Cerebellar cortex (tissue), 1 donor: ENCODE results near the gene CREG2.

ENCODE experiments used
- DNase-seq: peaks from one replicate; pipeline ENCODE4 v3.0.0-alpha.2; 2015; ENCODE audit warnings: low spot score

CREG2 gene

DNA sequence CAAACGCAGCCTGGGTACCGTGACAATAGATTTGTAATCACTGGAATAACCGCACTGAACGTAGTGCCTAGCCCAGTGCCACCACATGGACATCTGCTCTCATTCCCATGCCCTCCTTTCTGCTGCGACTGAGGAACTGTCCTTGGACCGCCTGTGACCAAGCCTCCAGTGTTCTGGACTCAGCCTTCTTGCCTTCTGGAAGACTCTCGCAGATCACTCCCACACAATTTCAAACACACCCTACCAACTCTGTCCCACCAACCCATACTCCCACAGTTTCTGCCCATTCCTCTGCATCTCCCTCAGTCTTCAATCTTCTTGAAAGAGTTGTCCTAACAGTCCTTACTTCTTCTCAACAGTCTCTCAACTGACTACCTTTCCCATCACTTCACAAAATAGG lies 80.9 kb downstream of the CREG2 start:
- DNase-seq = no peak

DNA sequence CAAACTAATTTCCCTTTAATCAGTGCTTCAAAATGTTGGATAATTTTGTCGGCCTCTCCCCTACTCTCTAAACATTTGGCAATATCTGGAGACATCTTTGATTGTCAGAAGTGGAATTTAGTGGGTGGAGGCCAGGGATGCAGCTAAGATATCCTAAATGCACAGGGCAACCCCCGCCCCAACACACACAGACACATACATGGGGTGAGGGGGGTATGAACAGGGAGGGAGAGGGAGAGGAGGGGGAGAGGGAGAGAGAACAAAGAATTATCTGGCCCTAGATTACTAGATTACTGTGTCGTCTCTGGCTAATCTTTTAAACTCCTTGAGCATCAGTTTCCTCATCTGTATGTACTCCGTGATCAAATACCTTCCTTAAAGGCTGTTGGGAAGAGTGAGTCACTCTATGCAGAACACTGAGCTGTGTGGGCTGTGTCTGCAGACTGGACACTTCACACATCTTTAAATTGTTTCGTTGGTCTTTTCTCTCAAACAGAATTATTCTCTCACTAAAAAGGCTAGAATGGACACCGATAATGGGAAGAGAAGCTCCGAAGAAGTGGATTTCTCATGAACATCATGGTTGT lies 81.7 kb downstream of the CREG2 start:
- DNase-seq = no peak

DNA sequence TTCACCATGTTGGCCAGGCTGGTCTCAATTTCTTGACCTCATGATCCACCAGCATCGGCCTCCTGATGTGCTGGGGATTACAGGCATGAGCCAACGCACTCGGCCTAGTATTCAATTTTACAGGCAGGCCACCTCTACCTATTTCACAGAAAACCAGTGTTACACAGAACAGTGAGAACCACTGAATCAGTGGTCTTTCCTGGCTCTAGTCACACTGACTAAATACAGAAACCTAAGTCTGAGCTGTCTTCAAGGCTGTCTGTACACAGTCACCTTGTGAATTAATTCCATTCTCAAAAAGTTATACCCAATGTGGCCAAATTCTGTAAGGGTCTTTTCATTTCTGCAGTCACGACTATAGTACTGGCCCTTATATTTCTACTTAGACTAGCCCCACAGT lies 82.3 kb downstream of the CREG2 start:
- no peak for DNase-seq

DNA sequence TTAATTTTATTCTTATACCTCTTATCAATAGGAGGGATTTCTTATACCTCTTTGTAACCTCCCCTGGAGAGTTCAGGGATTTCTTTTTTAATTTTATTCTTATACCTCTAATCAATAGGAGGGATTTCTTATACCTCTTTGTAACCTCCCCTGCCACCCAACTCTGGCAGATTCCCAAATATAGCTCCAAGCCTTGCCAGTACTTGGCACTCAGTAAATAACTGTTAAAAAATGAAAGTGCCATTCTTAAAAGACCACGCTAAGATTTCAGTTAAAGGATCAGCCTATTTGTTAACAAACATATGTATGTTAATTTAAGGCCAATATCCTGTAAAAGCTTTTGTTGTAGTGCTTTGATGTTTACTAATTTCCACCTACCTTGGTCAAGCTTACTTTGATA lies 83.6 kb downstream of the CREG2 start:
- DNase-seq = no peak

DNA sequence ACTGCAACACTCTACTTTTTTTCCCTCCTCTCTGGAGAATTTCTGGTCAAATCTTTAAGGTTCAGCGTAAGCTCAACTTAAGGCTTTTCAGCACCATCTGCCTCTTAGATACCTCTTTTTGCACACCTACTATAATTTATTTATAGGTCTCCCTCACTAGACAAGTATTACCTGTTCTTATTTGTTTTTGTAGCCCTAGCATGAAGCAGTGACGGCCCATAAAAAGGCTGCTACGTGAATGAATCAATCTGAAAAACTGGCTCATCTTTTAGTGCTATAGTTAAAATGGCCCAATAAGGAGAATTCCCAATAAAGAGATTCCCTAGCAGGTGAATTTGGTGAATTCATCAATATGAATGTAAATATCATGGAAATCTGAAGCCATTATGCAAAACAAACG lies 85.3 kb downstream of the CREG2 start:
- DNase-seq = no peak

DNA sequence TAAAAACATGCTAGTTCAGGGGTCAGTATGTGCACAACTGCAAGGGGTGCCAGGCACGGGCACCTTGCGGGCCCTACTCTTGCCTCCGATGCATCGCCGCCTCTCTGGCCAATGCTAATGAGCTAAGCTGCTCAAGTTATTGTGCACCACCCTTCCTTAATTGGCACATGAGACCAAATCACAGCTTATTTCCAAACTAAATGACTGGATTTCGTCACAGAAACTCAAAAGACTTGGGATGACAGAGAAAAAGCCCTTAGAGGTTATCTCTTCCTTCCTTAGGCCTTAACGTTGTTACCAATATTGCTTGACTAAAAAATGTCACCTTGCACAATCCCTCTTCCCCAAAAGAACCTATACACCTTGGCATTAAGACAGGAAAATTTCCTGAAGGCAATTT lies 86.5 kb downstream of the CREG2 start:
- no peak for DNase-seq

DNA sequence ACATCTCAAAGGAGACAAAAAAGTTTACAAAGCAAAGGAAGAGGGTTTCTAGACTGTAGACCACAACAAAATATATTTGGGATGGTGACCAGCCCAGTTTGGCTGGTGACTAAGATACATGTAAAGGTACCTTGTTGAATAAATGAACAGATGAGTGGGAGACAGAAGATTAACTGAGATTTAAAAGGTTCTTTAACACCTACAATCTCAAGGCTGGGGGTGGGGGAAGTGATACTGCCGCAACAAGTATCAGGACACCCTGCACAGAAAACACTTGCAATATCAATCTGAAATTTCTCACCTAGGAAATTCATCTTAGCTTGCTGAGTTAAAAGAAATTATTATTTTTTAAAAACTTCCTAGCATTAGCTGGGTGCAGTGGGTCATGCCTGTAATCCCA lies 87.1 kb downstream of the CREG2 start:
- DNase-seq = no peak

DNA sequence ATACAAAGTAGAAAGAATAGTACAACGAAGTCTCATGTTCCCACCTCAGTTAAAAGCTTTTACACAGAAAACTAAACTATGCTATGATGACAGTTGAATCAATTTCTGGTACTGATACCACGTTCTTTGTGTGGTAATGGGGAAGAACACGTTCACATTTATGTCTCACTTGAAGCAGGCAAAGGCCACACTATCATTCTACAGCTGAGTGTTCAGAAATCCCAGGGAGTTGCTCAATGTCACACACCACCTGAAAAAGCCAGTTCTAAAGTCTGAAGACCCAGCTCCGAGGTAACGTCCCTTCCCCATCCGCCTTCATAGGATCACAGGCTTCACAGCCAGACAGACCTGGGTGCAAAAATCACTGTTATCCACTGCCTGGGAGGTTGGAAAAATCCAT lies 87.7 kb downstream of the CREG2 start:
- DNase-seq = no peak

DNA sequence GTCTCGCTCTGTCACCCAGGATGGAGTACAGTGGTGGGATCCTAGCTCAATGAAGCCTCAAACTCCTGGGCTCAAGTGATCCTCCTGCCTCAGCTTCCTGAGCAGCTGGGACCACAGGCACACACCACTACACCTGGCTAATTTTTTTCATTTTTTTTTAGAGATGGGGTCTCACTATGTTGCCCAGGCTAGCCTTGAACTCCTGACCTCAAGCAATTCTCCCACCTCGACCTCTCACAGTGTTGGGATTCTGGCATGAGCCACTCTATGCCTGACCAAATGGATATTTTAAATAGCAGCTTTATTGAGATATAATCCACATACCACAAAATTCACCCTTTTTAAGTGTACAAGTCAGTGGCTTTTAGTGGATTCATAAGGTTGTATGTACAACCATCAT lies 89.9 kb downstream of the CREG2 start:
- DNase-seq = no peak

DNA sequence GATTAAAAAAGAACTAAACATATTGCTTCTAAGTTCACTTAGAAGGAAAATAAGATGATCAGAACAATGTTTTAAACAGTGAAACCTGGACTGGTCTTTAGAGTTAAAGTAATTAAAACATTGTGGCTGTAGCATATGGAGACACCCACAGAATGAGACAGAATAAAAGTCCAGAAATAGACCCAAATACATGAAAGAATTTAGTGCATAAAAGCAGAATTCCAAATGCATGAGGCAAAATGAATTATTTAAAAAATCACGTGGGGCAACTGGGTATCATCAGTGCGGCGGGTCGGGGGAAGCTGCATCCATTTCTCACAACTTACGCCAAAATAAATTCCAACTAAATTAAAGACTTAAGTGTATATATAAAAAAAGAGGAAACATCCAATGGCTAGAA lies 90.9 kb downstream of the CREG2 start:
- DNase-seq = no peak

DNA sequence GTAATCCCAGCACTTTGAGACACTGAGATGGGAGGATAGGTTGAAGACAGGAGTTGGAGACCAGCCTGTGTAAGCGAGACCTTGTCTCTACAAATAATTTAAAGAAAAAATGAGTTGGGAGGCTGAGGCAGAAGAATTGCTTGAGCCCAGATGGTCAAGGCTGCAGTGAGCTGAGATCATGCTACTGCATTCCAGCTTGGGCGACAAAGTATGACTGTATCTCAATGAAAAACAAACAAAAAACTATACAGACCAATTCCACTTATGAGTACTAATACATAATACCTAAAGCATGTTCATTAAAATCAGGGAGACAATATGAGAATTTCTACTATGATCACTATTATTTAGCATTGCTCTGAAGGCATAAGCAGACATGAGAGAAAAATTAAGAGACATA lies 91.4 kb downstream of the CREG2 start:
- no peak for DNase-seq
